ENCODE data around the gene SCAF8.

- TF ChIP-seq EZH2 (IDR thresholded peaks at IDR 0.05; ENCODE audit: borderline replicate concordance) (no peak), CTCF (IDR thresholded peaks at IDR 0.05; ENCODE audit: poor library complexity) (no peak), EZH2phosphoT487 (IDR thresholded peaks at IDR 0.05; ENCODE audit: low read depth, severe bottlenecking, unreplicated experiment) (no peak)
Observed at GRCh38 chr6:154792325-154792724, 59.1 kb downstream of the SCAF8 start.

Data from hepatocyte (in vitro differentiated cells).